ENCODE results near the gene PRC1.

- TF ChIP-seq POLR2A (IDR thresholded peaks at IDR 0.05; ENCODE audit: low read length), result no peak
- TF ChIP-seq GATA1 (IDR thresholded peaks at IDR 0.05; ENCODE audit: low read depth, low read length), result no peak
Measured at GRCh38 chr15:90931575-90931827, 62.8 kb downstream of the PRC1 start.
